ENCODE data around the gene ZNF487. TPM values are rescaled to one million over a fixed set of nuclear protein-coding genes. Genes with fewer than 3 reads are reported as not detected.

ZNF487 gene
- total RNA-seq, 1 experiment from 2014 or later = 8.1 TPM

- DNase-seq (ENCODE audit: low spot score) = no peak
Measured at GRCh38 chr10:43524434-43525247, 87.7 kb downstream of the ZNF487 start.

Small RNAs within 50 kb of the gene (small RNA-seq; reads per million reads assigned to genes)
- gene RNU7-193P (not detected), gene SNORD3J (6.7 reads per million, percentile 85 among the genes with 10 or more reads in this experiment)

Other genes starting within 250 kb of the ZNF487 start
- gene RASGEF1A, start 170.0 kb upstream of the ZNF487 start, total RNA-seq (2014; rRNA removed; shearing (Covaris generic)) = not detected in 2 replicates
- gene FXYD4, start 65.5 kb upstream of the ZNF487 start, total RNA-seq (2014; rRNA removed; shearing (Covaris generic)) = not detected in 2 replicates
- gene HNRNPF, start 27.9 kb upstream of the ZNF487 start, total RNA-seq (2014; rRNA removed; shearing (Covaris generic)) = 515 and 519 TPM in 2 replicates
- 10.9 and 12.8 TPM in 2 replicates for gene ZNF239, start 137.5 kb downstream of the ZNF487 start, total RNA-seq (2014; rRNA removed; shearing (Covaris generic))
- gene ZNF485, start 169.3 kb downstream of the ZNF487 start, total RNA-seq (2014; rRNA removed; shearing (Covaris generic)) = 1.7 and 7.3 TPM in 2 replicates
- 7.0 and 7.8 TPM in 2 replicates for gene ZNF32, start 211.8 kb downstream of the ZNF487 start, total RNA-seq (2014; rRNA removed; shearing (Covaris generic))

Measured in HT-29 (cell line).